IPS DF 6.9 (cell line): Measurements from ENCODE around the gene RAD21L1.

Source experiments
- DNase-seq: peaks from one replicate; pipeline ENCODE4 v3.0.0-alpha.2; 2013; ENCODE audit warnings: low read depth, low spot score
- H3K27ac ChIP-seq: one replicate; pipeline ENCODE4 v1.5.1; 2013; ENCODE audit warnings: low read length, control low read depth
- H3K27me3 ChIP-seq: 2 replicates; pipeline ENCODE4 v1.6.1; 2013; ENCODE audit warnings: mild to moderate bottlenecking, low read length; ENCODE audit not compliant: control insufficient read depth, insufficient read depth
- H3K36me3 ChIP-seq: 2 replicates; pipeline ENCODE4 v1.6.1; 2013; ENCODE audit warnings: low read length; ENCODE audit not compliant: control insufficient read depth, insufficient read depth
- H3K4me1 ChIP-seq: 2 replicates; pipeline ENCODE4 v1.6.1; 2013; ENCODE audit warnings: low read length; ENCODE audit not compliant: control insufficient read depth, insufficient read depth
- H3K4me3 ChIP-seq: 2 replicates; pipeline ENCODE4 v1.5.1; 2013; ENCODE audit warnings: mild to moderate bottlenecking, low read length
- H3K9me3 ChIP-seq: 2 replicates; pipeline ENCODE4 v1.6.1; 2013; ENCODE audit warnings: low read length, inconsistent platforms; ENCODE audit not compliant: control insufficient read depth, insufficient read depth
- WGBS: extraction: QIAGEN DNeasy Blood & Tissue Kit; methylation state at CpG from one replicate; pipeline ENCODE4 v1.1.7; 2013; ENCODE audit warnings: mixed read lengths, missing lambda C conversion rate; ENCODE audit not compliant: insufficient read length, insufficient coverage; 5-methylcytosine and 5-hydroxymethylcytosine counted together

The RAD21L1 gene

DNA sequence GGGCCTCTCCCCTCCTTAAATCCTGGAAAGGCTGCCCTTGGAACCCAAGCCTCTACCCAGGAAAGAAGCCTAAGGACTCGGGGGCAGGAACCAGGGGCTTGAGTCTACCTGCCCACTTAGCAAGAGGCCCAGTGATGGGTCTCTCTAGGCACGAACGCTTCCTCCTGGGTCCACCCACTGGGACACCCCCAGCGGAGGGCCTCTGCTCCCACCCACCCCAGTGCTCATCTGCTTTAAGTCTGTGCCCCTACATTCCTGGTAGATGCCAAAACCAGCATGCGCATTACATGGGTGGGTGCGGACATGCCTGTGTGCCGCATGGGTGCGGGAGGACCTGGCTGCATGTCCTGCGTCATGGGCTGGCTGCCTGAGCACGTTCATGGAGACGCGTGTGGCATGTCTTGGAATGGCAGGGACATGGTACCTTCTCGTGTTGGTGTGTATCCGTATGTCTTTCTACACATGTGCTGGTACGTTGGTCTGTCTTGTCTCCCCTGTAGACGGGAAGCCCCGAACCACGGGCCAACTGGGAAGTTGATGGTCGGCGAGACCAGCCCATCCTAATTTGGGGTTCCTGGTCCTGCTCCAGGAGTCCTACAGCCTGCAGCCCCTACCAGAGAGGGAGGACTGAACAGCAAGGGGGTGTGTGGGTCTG lies 69.6 kb downstream of the RAD21L1 start:
- Histone ChIP-seq H3K4me3 (no peak overlapping the region), H3K9me3 (no peaks in the 10 kb centered on the region), H3K27me3 (no peaks in the 10 kb centered on the region), H3K36me3 (no peaks in the 10 kb centered on the region), H3K27ac (no peak overlapping the region), H3K4me1 (no peaks in the 10 kb centered on the region)
- no peak for DNase-seq
- WGBS = no CpG with 5 or more reads among the region's 20 CpGs

DNA sequence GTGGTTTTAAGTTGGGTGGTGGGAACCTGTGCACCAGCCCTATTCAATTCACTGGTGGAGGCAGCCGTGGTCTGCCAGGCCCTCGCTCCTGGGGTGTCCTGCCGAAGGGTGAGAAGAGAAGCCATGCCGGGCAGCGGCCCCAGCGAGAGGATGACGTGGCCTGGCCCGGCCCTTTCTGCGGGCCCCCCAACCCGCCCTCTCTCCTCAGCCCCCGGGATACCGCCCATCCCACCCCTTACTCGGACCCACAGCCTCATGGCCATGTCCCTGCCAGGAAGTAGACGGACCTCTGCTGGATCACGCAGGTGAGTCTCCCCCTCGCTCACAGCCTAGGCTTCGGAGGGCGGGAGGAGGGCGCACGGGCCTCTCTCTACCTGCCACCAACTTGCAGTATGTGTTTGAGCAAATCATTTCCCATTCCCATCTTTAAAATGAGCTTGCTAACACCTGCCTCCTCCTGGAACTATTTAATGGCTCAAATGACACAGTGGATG lies 70.3 kb downstream of the RAD21L1 start:
- no peak for DNase-seq
- H3K4me1 ChIP-seq = no peaks in the 10 kb centered on the region
- no peak overlapping the region for H3K27ac ChIP-seq
- no peaks in the 10 kb centered on the region for H3K9me3 ChIP-seq
- no peaks in the 10 kb centered on the region for H3K36me3 ChIP-seq
- no CpG with 5 or more reads among the region's 20 CpGs for WGBS
- H3K4me3 ChIP-seq = no peak overlapping the region
- no peaks in the 10 kb centered on the region for H3K27me3 ChIP-seq

DNA sequence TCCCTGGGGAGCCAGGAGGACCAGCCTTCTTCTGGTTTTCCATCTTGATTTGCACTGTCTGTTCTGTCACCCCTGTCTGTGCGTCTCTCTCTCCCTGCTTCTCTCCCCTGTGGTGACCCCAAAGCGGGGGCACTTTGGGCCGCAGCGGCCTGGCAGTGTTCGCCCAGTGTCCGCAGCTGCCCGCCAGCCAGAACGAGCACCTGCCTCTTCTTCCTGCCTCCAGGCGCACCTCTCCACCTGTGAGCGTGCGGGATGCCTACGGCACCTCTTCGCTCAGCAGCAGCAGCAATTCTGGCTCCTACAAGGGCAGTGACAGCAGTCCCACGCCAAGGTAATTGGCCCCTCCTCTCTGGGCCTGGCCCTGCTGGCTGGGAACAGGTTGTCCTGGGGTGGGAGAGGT lies 71.1 kb downstream of the RAD21L1 start:
- no peaks in the 10 kb centered on the region for H3K36me3 ChIP-seq
- H3K4me1 ChIP-seq = no peaks in the 10 kb centered on the region
- H3K4me3 ChIP-seq = no peak overlapping the region
- no peaks in the 10 kb centered on the region for H3K27me3 ChIP-seq
- H3K27ac ChIP-seq = no peak overlapping the region
- WGBS = no CpG with 5 or more reads among the region's 14 CpGs
- H3K9me3 ChIP-seq = no peaks in the 10 kb centered on the region
- DNase-seq = no peak

DNA sequence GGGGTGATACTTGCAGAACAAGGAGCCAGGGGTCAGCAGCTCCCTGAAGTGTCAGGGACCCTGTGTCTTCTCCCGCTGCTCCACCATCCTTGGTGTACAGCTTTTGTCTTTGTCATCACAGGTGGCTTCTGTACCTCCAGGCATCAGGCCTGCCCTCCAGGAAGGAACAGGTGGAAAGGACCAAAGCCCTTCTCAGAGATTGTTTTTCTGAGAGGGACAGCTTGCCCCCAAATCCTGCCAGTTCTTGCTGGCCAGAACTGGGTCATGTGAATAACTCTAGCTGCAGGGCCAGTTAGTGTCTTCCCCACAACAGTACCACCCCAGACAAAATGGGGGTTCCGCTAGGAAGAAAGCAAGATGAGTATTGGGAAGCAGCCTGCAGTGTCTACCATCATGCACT lies 71.6 kb downstream of the RAD21L1 start:
- no CpG with 5 or more reads among the region's 2 CpGs for WGBS
- Histone ChIP-seq H3K4me3 (no peak overlapping the region), H3K27me3 (no peaks in the 10 kb centered on the region), H3K9me3 (no peaks in the 10 kb centered on the region), H3K27ac (no peak overlapping the region), H3K4me1 (no peaks in the 10 kb centered on the region), H3K36me3 (no peaks in the 10 kb centered on the region)
- no peak for DNase-seq

DNA sequence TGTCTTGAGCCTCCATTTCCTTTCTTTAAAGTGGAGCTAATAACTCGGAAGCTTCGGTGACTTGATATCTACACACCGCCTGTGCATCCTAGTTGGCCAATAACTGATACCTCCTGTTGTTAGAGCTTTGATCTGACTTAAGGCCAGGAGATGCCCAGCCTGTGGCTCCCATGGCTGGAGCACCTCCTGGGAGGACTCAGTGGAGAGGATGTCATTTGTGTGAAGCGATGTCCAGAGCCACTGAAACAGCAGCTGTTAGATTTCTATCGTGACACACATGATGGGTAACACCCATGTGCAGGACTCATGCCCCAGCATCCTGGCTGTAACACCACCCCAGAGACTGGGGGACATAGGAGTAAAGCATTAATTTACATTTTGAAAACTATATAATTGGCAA lies 72.3 kb downstream of the RAD21L1 start:
- DNase-seq = no peak
- Histone ChIP-seq H3K4me1 (no peaks in the 10 kb centered on the region), H3K27me3 (no peaks in the 10 kb centered on the region), H3K36me3 (no peaks in the 10 kb centered on the region), H3K9me3 (no peaks in the 10 kb centered on the region), H3K27ac (no peak overlapping the region), H3K4me3 (no peak overlapping the region)
- WGBS = no CpG with 5 or more reads among the region's 5 CpGs

GRCh38 chr20:1298888-1299511 lies 73.2 kb downstream of the RAD21L1 start:
- Histone ChIP-seq H3K9me3 (no peaks in the 10 kb centered on the region), H3K4me3 (no peak overlapping the region), H3K36me3 (no peaks in the 10 kb centered on the region), H3K27ac (no peak overlapping the region), H3K4me1 (no peaks in the 10 kb centered on the region), H3K27me3 (no peaks in the 10 kb centered on the region)
- WGBS = no CpG with 5 or more reads among the region's 10 CpGs
- DNase-seq = no peak

DNA sequence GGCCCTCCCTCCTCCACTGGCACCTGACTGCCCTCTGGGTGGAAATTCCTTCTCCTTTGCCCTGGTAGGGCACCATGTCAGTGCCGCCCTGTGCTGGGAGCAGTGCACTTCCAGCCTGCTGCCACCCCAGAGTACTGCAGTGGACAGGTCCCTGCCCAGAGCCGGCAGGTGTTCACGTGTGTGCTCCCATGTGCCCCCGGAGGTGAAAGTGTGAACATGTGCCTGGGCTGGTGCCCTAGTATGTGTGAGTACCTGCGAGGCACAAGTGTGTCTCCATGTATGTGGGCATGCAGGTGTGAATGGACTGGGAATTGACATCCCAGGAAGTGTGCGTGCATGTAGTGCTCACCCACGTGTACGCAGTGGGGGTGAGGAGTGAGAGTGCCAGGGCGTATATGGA lies 73.7 kb downstream of the RAD21L1 start:
- H3K36me3 ChIP-seq = no peaks in the 10 kb centered on the region
- no CpG with 5 or more reads among the region's 9 CpGs for WGBS
- no peak overlapping the region for H3K4me3 ChIP-seq
- no peaks in the 10 kb centered on the region for H3K4me1 ChIP-seq
- no peaks in the 10 kb centered on the region for H3K9me3 ChIP-seq
- DNase-seq = no peak
- H3K27me3 ChIP-seq = no peaks in the 10 kb centered on the region
- H3K27ac ChIP-seq = no peak overlapping the region

DNA sequence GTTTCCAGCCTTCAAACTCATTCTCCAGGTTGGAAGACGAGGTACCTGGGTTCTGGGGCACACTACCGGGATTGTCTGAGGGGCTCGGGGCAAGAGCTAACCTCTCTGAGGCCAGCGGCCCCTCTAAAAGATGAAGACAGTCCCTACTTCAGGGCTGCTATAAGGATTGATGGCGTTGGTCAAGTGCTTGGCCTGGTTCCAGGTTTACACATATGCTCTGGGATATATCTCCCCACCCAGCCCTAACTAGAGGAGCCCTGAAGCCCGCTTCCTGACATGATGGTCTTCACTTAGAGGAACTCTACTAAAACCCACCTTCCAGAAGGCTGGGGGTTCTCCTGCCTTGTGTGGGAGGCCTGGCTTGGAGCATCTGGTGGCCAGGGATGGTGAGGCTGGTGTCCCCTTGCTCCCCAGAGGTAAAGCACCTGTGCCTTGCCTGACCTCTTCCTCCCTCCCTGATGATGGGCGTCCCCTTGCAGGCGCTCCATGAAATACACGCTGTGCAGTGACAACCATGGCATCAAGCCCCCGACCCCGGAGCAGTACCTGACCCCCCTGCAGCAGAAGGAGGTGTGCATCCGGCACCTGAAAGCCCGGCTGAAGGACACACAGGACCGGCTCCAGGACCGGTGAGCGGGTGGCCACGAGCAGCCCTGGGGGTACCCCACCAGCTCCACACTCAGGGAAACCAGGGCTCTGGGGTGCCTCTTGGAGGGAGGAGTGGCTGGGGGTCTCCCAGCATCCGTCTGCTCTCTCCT lies 74.4 kb downstream of the RAD21L1 start:
- Histone ChIP-seq H3K27me3 (no peaks in the 10 kb centered on the region), H3K36me3 (peaks cover 2% of the 10 kb centered on the region; the same call in 1 of the 2 replicates), H3K9me3 (no peaks in the 10 kb centered on the region), H3K4me1 (no peaks in the 10 kb centered on the region), H3K27ac (no peak overlapping the region), H3K4me3 (no peak overlapping the region)
- DNase-seq = no peak
- WGBS = no CpG with 5 or more reads among the region's 18 CpGs

DNA sequence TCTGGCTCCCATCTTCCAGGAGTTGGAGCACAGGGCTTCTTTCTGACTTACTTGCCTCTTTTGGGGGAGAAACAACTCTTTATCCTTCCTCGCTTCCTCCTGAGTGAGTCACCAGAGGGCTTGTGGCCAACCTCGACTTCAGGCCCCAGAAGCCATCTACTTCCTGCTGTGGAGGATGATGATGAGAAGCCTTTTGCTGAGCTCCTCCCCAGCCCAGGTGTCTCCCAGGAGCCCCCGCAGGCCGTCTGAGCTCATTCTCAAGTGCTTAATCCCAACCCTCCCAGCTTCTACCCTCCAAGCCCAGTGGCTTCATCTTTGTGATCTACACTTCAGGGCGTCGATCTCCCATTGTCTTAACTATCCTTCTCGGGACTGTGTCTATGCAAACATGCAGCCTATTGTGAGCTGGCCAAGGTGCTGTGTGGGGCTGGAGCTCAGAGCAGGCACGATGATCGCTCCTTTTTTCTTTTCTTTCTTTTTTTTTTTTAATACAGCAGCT lies 75.2 kb downstream of the RAD21L1 start:
- WGBS = no CpG with 5 or more reads among the region's 9 CpGs
- peaks cover 3% of the 10 kb centered on the region; the same call in 1 of the 2 replicates for H3K36me3 ChIP-seq
- no peak overlapping the region for H3K4me3 ChIP-seq
- no peaks in the 10 kb centered on the region; the same call in 1 of the 2 replicates for H3K4me1 ChIP-seq
- H3K9me3 ChIP-seq = no peaks in the 10 kb centered on the region
- no peak overlapping the region for H3K27ac ChIP-seq
- DNase-seq = no peak
- no peaks in the 10 kb centered on the region for H3K27me3 ChIP-seq

DNA sequence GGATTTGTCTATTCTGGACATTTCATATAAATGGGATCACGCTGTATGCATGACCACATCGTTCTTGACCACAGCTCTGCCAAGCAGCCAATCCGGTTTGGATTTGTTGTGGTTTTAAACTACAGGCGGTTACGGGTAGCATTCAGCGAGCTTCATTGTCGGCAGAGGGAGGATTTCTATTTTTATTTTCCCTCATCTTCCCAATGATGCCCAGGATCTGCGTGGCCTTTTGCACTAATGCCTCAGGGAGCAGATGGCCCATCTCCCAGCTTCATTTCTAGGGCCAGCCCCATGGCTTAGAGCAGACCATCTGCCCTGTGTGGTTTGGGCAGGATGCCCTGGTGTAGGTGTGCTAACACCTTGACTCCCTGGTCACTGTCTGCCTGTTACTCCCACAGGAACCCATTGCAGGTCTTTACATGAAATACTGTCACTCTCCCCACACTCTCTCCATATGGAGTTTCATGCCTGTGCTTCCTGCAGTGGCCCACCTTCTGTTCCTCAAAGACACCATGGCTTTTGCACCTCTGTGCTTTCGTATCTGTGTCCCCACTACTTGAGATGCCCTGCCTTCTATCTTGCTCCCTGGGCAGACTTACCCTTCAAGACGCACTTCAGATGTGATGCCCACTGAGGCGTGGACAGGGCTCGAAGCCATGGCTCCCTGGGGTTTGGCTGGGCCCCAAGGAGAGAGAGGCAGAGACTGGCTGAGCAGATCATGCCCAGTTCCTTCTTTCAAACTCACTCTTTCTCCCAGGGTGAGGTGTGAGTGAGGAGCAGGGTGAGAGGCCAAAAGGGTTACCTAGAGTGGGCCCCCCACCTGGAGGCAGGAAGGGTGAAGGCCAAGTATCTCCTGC lies 77.1 kb downstream of the RAD21L1 start:
- no peak overlapping the region for H3K27ac ChIP-seq
- no peaks in the 10 kb centered on the region for H3K27me3 ChIP-seq
- H3K4me1 ChIP-seq = no peaks in the 10 kb centered on the region; the same call in 1 of the 2 replicates
- peaks cover 3% of the 10 kb centered on the region; the same call in 1 of the 2 replicates for H3K36me3 ChIP-seq
- no peak for DNase-seq
- WGBS = no CpG with 5 or more reads among the region's 12 CpGs
- no peaks in the 10 kb centered on the region for H3K9me3 ChIP-seq
- H3K4me3 ChIP-seq = no peak overlapping the region
